Hematopoietic multipotent progenitor cell treated with erythropoietin and hydrocortisone succinate and interleukin-3 and kit ligand, for 6 days (in vitro differentiated cells): ENCODE data around the gene RBP4.
"Not testable (repeated sequence)": the region's sequence is repeated elsewhere in the genome, so short reads cannot be mapped to it uniquely, and the experiment has no call there.

Source experiments
- DNase-seq: peaks from one replicate; pipeline ENCODE4 v3.0.0-alpha.2; 2015

The RBP4 gene

GRCh38 chr10:93565446-93565845, 35.6 kb downstream of the RBP4 start:
- no peak for DNase-seq

- DNase-seq, result no peak
Measured at GRCh38 chr10:93560541-93560940, 40.5 kb downstream of the RBP4 start.

GRCh38 chr10:93559490-93559889, 41.5 kb downstream of the RBP4 start:
- no peak for DNase-seq

- DNase-seq, result peak; percentile 89
Measured at GRCh38 chr10:93554760-93555432, 46.1 kb downstream of the RBP4 start.

- no peak for DNase-seq
Measured at GRCh38 chr10:93554316-93554663, 46.7 kb downstream of the RBP4 start.

GRCh38 chr10:93553482-93554315, 47.3 kb downstream of the RBP4 start:
- DNase-seq, result no peak

- DNase-seq, result no peak
Measured at GRCh38 chr10:93552780-93553179, 48.3 kb downstream of the RBP4 start.

GRCh38 chr10:93550606-93551005, 50.4 kb downstream of the RBP4 start:
- DNase-seq, result no peak

- no peak for DNase-seq
Measured at GRCh38 chr10:93548376-93549071, 52.5 kb downstream of the RBP4 start.

- no peak for DNase-seq
Measured at GRCh38 chr10:93547522-93547921, 53.5 kb downstream of the RBP4 start.

- not testable (repeated sequence) for DNase-seq
Measured at GRCh38 chr10:93546995-93547394, 54.0 kb downstream of the RBP4 start.

- no peak for DNase-seq
Measured at GRCh38 chr10:93542358-93542791, 58.7 kb downstream of the RBP4 start.
